ENCODE results near the gene CMTM3. TPM values are rescaled to one million over a fixed set of nuclear protein-coding genes. Genes with fewer than 3 reads are reported as not detected.
A peak's percentile ranks its signal among the peaks of the same experiment; 100 is the strongest.

Gene CMTM3
- total and polyA plus RNA-seq, 9 of the 15 experiments (the other 6 are each of a cell fraction or from before 2014, with no cell fraction given): 4.6 to 33.4 (median 17.5) TPM

GRCh38 chr16:66658143-66658859, 53.8 kb downstream of the CMTM3 start:
- H2AFZ ChIP-seq (ENCODE audit: low read depth, low read length): no peak overlapping the region
- H3K27ac ChIP-seq (ENCODE audit: extremely low read depth, low read depth, low read length): no peak overlapping the region
- ATAC-seq (no peak), DNase-seq (ENCODE audit: extremely low read depth in 1 of 4, low spot score in 3 of 4) (no peak), FAIRE-seq (no peak)
- in situ Hi-C loops (cut with MboI): no loop called here
- H3K79me2 ChIP-seq (ENCODE audit: control insufficient read depth, insufficient read depth, low read length): peaks cover 20% of the 10 kb centered on the region
- ChIA-PET CTCF (ENCODE audit: low intra/inter-chr PET ratio) (no interaction called here), POLR2A (interaction anchor here (0.7 to 2.2 kb wide), 2 partner anchors 9 to 69 kb away, joined by 3 to 7 read pairs; no protein-coding TSS in a partner anchor)
- no peak overlapping the region for H3K4me3 ChIP-seq
- no TSS peak for BruUV-seq (replicated peaks)
- intact Hi-C loops (cut with micrococcal nuclease): no loop called here
- H3K4me1 ChIP-seq (replicated peaks in 1 of 2; ENCODE audit: control insufficient read depth in 2 of 2, insufficient read depth in 2 of 2, low read length in 2 of 2): peaks cover 19 to 30% of the 10 kb centered on the region in 2 experiments; a peak in 4 of 5 replicates
- H3K4me2 ChIP-seq (ENCODE audit: insufficient read depth, low read length): no peak overlapping the region
- no peaks in the 10 kb centered on the region for H3K9me1 ChIP-seq (ENCODE audit: control insufficient read depth, insufficient read depth, low read length)
- H4K20me1 ChIP-seq (replicated peaks; ENCODE audit: control insufficient read depth, insufficient read depth, low read length): no peaks in the 10 kb centered on the region; the same call in 1 of the 2 replicates
- no peak overlapping the region for H3K9ac ChIP-seq (ENCODE audit: insufficient read depth in 1 of 2, low read depth in 2 of 2, low read length in 2 of 2)
- H3K36me3 ChIP-seq (ENCODE audit: control insufficient read depth, insufficient read depth, low read length): no peaks in the 10 kb centered on the region
- 59% methylated on average over 5 of the region's 6 CpGs for WGBS (ENCODE audit: insufficient coverage, low coverage, missing lambda C conversion rate)
- no peaks in the 10 kb centered on the region for H3K27me3 ChIP-seq (ENCODE audit: control insufficient read depth in 2 of 2, insufficient read depth in 2 of 2, low read length in 2 of 2)
- no peaks in the 10 kb centered on the region for H3K9me3 ChIP-seq (replicated peaks; ENCODE audit: control insufficient read depth, insufficient read depth, low read depth, low read length)
- TF ChIP-seq ZNF830 (CRISPR knock-in tag; IDR thresholded peaks at IDR 0.05) (no peak), MCM5 (IDR thresholded peaks at IDR 0.05; ENCODE audit: low read depth) (no peak), ZFP1 (CRISPR knock-in tag; IDR thresholded peaks at IDR 0.05) (no peak), ARID3A (IDR thresholded peaks at IDR 0.05; ENCODE audit: borderline replicate concordance, low read depth, low read length) (no peak), NR1H2 (CRISPR knock-in tag; IDR thresholded peaks at IDR 0.05) (no peak), ZNF316 (IDR thresholded peaks at IDR 0.05) (peak; percentile 60), MAFF (IDR thresholded peaks at IDR 0.05; ENCODE audit: low read length) (0 out of 2 replicates have a peak, but pooled peaks have one; percentile 7), SPI1 (IDR thresholded peaks at IDR 0.05; ENCODE audit: borderline replicate concordance, low read depth, low read length) (peak; percentile 26; the same call in 1 of the 2 replicates), ZNF41 (CRISPR knock-in tag; conservative IDR thresholded peaks at IDR 0.05) (no peak), MAFK (IDR thresholded peaks at IDR 0.05; ENCODE audit: low read length) (0 out of 2 replicates have a peak, but pooled peaks have one; percentile 10), ZNF224 (CRISPR knock-in tag; IDR thresholded peaks at IDR 0.05) (no peak), C11orf30 (IDR thresholded peaks at IDR 0.05; ENCODE audit: low read depth) (peak; percentile 45)
- TF ChIP-seq, protein P1, sequence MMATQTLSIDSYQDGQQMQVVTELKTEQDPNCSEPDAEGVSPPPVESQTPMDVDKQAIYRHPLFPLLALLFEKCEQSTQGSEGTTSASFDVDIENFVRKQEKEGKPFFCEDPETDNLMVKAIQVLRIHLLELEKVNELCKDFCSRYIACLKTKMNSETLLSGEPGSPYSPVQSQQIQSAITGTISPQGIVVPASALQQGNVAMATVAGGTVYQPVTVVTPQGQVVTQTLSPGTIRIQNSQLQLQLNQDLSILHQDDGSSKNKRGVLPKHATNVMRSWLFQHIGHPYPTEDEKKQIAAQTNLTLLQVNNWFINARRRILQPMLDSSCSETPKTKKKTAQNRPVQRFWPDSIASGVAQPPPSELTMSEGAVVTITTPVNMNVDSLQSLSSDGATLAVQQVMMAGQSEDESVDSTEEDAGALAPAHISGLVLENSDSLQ (IDR thresholded peaks at IDR 0.05): peak; percentile 31; the same call in 1 of the 2 replicates
- TF ChIP-seq, protein P2, sequence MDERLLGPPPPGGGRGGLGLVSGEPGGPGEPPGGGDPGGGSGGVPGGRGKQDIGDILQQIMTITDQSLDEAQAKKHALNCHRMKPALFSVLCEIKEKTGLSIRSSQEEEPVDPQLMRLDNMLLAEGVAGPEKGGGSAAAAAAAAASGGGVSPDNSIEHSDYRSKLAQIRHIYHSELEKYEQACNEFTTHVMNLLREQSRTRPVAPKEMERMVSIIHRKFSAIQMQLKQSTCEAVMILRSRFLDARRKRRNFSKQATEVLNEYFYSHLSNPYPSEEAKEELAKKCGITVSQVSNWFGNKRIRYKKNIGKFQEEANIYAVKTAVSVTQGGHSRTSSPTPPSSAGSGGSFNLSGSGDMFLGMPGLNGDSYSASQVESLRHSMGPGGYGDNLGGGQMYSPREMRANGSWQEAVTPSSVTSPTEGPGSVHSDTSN (CRISPR knock-in tag; IDR thresholded peaks at IDR 0.05; ENCODE audit: low read depth): no peak
- TF ChIP-seq, protein P2 (tag; conservative IDR thresholded peaks at IDR 0.05; ENCODE audit: low read depth): 0 out of 2 replicates have a peak, but pooled peaks have one; percentile 36
- TF ChIP-seq, protein P3, sequence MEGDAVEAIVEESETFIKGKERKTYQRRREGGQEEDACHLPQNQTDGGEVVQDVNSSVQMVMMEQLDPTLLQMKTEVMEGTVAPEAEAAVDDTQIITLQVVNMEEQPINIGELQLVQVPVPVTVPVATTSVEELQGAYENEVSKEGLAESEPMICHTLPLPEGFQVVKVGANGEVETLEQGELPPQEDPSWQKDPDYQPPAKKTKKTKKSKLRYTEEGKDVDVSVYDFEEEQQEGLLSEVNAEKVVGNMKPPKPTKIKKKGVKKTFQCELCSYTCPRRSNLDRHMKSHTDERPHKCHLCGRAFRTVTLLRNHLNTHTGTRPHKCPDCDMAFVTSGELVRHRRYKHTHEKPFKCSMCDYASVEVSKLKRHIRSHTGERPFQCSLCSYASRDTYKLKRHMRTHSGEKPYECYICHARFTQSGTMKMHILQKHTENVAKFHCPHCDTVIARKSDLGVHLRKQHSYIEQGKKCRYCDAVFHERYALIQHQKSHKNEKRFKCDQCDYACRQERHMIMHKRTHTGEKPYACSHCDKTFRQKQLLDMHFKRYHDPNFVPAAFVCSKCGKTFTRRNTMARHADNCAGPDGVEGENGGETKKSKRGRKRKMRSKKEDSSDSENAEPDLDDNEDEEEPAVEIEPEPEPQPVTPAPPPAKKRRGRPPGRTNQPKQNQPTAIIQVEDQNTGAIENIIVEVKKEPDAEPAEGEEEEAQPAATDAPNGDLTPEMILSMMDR (IDR thresholded peaks at IDR 0.05 in 2 of 3, conservative IDR thresholded peaks at IDR 0.05 in 1 of 3; ENCODE audit: insufficient read depth in 2 of 3, low read depth in 1 of 3, low read length in 3 of 3): peak in 2 of 3 experiments; percentile 15 to 51; a peak in 2 of 6 replicates
